HepG2 (cell line): ENCODE measurements around the gene SDR42E2. TPM values are rescaled to one million over a fixed set of nuclear protein-coding genes. Genes with fewer than 3 reads are reported as not detected.

Source experiments
- E2F5 ChIP-seq: sonication (generic); formaldehyde crosslinking; conservative IDR thresholded peaks from 2 replicates; pipeline ENCODE4 v1.4.0; 2020; ENCODE audit warnings: missing genetic modification reagents
- FOXA1 ChIP-seq, 2 experiments: fragments of 450-650 bp in 1 of 2; sonication (generic) in 1 of 2; formaldehyde crosslinking in 1 of 2; IDR thresholded peaks; 2 replicates each; pipeline versions ENCODE4 v1.4.0 to v1.6.1; 2016 to 2020; ENCODE audit warnings: missing genetic modification reagents in 1 of 2
- MEIS1 ChIP-seq: sonication (generic); formaldehyde crosslinking; IDR thresholded peaks from 2 replicates; pipeline ENCODE4 v1.9.0; 2021; ENCODE audit warnings: mild to moderate bottlenecking, missing genetic modification reagents, moderate library complexity, borderline replicate concordance
- MIXL1 ChIP-seq: IDR thresholded peaks from 2 replicates; pipeline ENCODE4 v1.6.1; 2016
- NPAS2 ChIP-seq: sonication (generic); formaldehyde crosslinking; IDR thresholded peaks from 2 replicates; pipeline ENCODE4 v1.8.0; 2022; ENCODE audit warnings: mild to moderate bottlenecking, missing genetic modification reagents, borderline replicate concordance
- POLR2AphosphoS2 ChIP-seq: IDR thresholded peaks from 2 replicates; pipeline ENCODE4 v1.6.1; 2011; ENCODE audit warnings: low read depth, low read length, improper control_type of control experiment
- PPARG ChIP-seq: conservative IDR thresholded peaks from 2 replicates; pipeline ENCODE4 v1.6.1; 2016; ENCODE audit warnings: missing biosample characterization, missing genetic modification reagents
- PREB ChIP-seq: sonication (generic); formaldehyde crosslinking; IDR thresholded peaks from 2 replicates; pipeline ENCODE4 v1.4.0; 2020; ENCODE audit warnings: missing genetic modification reagents
- SIN3A ChIP-seq: IDR thresholded peaks from 2 replicates; pipeline ENCODE4 v1.6.1; 2011; ENCODE audit warnings: low read depth, mild to moderate bottlenecking, control low read depth, low read length, borderline replicate concordance
- SRF ChIP-seq: IDR thresholded peaks from 2 replicates; pipeline ENCODE4 v1.6.1; 2011; ENCODE audit warnings: mild to moderate bottlenecking, low read depth, low read length, moderate library complexity
- THAP11 ChIP-seq: IDR thresholded peaks from 2 replicates; pipeline ENCODE4 v1.6.1; 2016; ENCODE audit warnings: missing biosample characterization, missing genetic modification reagents
- ZBTB38 ChIP-seq: sonication (generic); formaldehyde crosslinking; IDR thresholded peaks from 2 replicates; pipeline ENCODE4 v1.5.1; 2020; ENCODE audit warnings: mild to moderate bottlenecking, missing genetic modification reagents
- ZEB1 ChIP-seq: IDR thresholded peaks from 2 replicates; pipeline ENCODE4 v1.6.1; 2012; ENCODE audit warnings: mild to moderate bottlenecking, low read depth, inconsistent platforms; ENCODE audit not compliant: insufficient replicate concordance
- ZNF614 ChIP-seq: IDR thresholded peaks from 2 replicates; pipeline ENCODE4 v1.6.1; 2018; ENCODE audit warnings: missing biosample characterization, missing genetic modification reagents, inconsistent platforms, borderline replicate concordance
- ZNF749 ChIP-seq: sonication (generic); formaldehyde crosslinking; IDR thresholded peaks from 2 replicates; pipeline ENCODE4 v1.8.0; 2022; ENCODE audit warnings: mild to moderate bottlenecking, missing genetic modification reagents, moderate library complexity, borderline replicate concordance
- ZNF775 ChIP-seq: sonication (generic); formaldehyde crosslinking; IDR thresholded peaks from 2 replicates; pipeline ENCODE4 v1.4.0; 2020; ENCODE audit warnings: missing genetic modification reagents, mild to moderate bottlenecking, moderate library complexity, borderline replicate concordance
- polyA plus RNA-seq, 8 experiments: library from polyadenylated mRNA; depleted of rRNA in 3 of 8; stranded (reverse) in 7 of 8; unstranded in 1 of 8; fragments of >200 nt; fragmentation: Illumina TruSeq in 4 of 8; extraction: Trizol in 4 of 8; gene quantifications; 2 replicates each; pipeline versions ENCODE4 v1.2.1 to v1.2.3, GENCODE V29; 2011 to 2016; ENCODE audit warnings: low read depth in 4 of 8, missing spikeins in 1 of 8, mixed read lengths in 1 of 8; ENCODE audit not compliant: insufficient read depth in 1 of 8
- total RNA-seq, 5 experiments: library from RNA; depleted of rRNA; stranded (reverse); fragments of >200 nt; fragmentation: Illumina TruSeq; extraction: Trizol; gene quantifications; 2 replicates each; pipeline ENCODE4 v1.2.3, GENCODE V29; 2016; ENCODE audit warnings: low read depth in 1 of 5
- TF ChIP-seq, protein P1 (sequence below): sonication (generic); formaldehyde crosslinking; IDR thresholded peaks from 2 replicates; pipeline ENCODE4 v1.4.0; 2020; ENCODE audit warnings: mild to moderate bottlenecking, low read depth, missing genetic modification reagents
- TF ChIP-seq, protein P2 (sequence below): sonication (generic); formaldehyde crosslinking; IDR thresholded peaks from 2 replicates; pipeline ENCODE4 v1.5.1; 2020; ENCODE audit warnings: missing genetic modification reagents, mild to moderate bottlenecking, borderline replicate concordance
- TF ChIP-seq, protein P3 (sequence below), 2 experiments: IDR thresholded peaks; 2 replicates each; pipeline ENCODE4 v1.6.1; 2011 to 2012; ENCODE audit warnings: low read length in 2 of 2, borderline replicate concordance in 1 of 2, low read depth in 1 of 2, mild to moderate bottlenecking in 1 of 2, moderate library complexity in 1 of 2

SDR42E2 gene
- total and polyA plus RNA-seq, 2 of the 13 experiments (the other 11 are each of a cell fraction or from before 2014, with no cell fraction given): 0.05 to 0.11 TPM

GRCh38 chr16:22190081-22190775 lies 27.9 kb downstream of the SDR42E2 start (continued):
- TF ChIP-seq MEIS1 (CRISPR knock-in tag) (peak; percentile 95), FOXA1 (IDR thresholded peaks at IDR 0.05) (no peak), FOXA1 (CRISPR knock-in tag; IDR thresholded peaks at IDR 0.05) (peak; percentile 39), SIN3A (peak; percentile 43; the same call in 1 of the 2 replicates), POLR2AphosphoS2 (no peak), ZNF749 (CRISPR knock-in tag) (peak; percentile 95; the same call in 1 of the 2 replicates), THAP11 (CRISPR knock-in tag) (peak; percentile 54), ZEB1 (no peak), SRF (0 out of 2 replicates have a peak, but pooled peaks have one; percentile 7), PPARG (CRISPR knock-in tag) (peak; percentile 46; the same call in 1 of the 2 replicates), E2F5 (peak; percentile 32; the same call in 1 of the 2 replicates), ZBTB38 (CRISPR knock-in tag) (peak; percentile 96), PREB (CRISPR knock-in tag) (peak; percentile 82; the same call in 1 of the 2 replicates), MIXL1 (CRISPR knock-in tag) (0 out of 2 replicates have a peak, but pooled peaks have one; percentile 10), ZNF614 (CRISPR knock-in tag) (peak; percentile 96), ZNF775 (CRISPR knock-in tag) (peak; percentile 77; the same call in 1 of the 2 replicates), NPAS2 (CRISPR knock-in tag) (no peak)
- TF ChIP-seq, protein P1, sequence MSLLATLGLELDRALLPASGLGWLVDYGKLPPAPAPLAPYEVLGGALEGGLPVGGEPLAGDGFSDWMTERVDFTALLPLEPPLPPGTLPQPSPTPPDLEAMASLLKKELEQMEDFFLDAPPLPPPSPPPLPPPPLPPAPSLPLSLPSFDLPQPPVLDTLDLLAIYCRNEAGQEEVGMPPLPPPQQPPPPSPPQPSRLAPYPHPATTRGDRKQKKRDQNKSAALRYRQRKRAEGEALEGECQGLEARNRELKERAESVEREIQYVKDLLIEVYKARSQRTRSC (CRISPR knock-in tag): peak; percentile 94; the same call in 1 of the 2 replicates
- TF ChIP-seq, protein P2, sequence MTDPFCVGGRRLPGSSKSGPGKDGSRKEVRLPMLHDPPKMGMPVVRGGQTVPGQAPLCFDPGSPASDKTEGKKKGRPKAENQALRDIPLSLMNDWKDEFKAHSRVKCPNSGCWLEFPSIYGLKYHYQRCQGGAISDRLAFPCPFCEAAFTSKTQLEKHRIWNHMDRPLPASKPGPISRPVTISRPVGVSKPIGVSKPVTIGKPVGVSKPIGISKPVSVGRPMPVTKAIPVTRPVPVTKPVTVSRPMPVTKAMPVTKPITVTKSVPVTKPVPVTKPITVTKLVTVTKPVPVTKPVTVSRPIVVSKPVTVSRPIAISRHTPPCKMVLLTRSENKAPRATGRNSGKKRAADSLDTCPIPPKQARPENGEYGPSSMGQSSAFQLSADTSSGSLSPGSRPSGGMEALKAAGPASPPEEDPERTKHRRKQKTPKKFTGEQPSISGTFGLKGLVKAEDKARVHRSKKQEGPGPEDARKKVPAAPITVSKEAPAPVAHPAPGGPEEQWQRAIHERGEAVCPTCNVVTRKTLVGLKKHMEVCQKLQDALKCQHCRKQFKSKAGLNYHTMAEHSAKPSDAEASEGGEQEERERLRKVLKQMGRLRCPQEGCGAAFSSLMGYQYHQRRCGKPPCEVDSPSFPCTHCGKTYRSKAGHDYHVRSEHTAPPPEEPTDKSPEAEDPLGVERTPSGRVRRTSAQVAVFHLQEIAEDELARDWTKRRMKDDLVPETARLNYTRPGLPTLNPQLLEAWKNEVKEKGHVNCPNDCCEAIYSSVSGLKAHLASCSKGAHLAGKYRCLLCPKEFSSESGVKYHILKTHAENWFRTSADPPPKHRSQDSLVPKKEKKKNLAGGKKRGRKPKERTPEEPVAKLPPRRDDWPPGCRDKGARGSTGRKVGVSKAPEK (CRISPR knock-in tag): no peak
- TF ChIP-seq, protein P3, sequence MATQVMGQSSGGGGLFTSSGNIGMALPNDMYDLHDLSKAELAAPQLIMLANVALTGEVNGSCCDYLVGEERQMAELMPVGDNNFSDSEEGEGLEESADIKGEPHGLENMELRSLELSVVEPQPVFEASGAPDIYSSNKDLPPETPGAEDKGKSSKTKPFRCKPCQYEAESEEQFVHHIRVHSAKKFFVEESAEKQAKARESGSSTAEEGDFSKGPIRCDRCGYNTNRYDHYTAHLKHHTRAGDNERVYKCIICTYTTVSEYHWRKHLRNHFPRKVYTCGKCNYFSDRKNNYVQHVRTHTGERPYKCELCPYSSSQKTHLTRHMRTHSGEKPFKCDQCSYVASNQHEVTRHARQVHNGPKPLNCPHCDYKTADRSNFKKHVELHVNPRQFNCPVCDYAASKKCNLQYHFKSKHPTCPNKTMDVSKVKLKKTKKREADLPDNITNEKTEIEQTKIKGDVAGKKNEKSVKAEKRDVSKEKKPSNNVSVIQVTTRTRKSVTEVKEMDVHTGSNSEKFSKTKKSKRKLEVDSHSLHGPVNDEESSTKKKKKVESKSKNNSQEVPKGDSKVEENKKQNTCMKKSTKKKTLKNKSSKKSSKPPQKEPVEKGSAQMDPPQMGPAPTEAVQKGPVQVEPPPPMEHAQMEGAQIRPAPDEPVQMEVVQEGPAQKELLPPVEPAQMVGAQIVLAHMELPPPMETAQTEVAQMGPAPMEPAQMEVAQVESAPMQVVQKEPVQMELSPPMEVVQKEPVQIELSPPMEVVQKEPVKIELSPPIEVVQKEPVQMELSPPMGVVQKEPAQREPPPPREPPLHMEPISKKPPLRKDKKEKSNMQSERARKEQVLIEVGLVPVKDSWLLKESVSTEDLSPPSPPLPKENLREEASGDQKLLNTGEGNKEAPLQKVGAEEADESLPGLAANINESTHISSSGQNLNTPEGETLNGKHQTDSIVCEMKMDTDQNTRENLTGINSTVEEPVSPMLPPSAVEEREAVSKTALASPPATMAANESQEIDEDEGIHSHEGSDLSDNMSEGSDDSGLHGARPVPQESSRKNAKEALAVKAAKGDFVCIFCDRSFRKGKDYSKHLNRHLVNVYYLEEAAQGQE (IDR thresholded peaks at IDR 0.05; ENCODE audit: borderline replicate concordance in 1 of 2, low read depth in 1 of 2, low read length in 2 of 2): 0 out of 4 replicates have a peak, but pooled peaks of 1 of the 2 experiments have one; percentile 38
